ENCODE data around the gene IRAK3.
"Not testable (repeated sequence)": the region's sequence is repeated elsewhere in the genome, so short reads cannot be mapped to it uniquely, and the experiment has no call there.

- TF ChIP-seq CTCF (IDR thresholded peaks at IDR 0.05); ZFX (IDR thresholded peaks at IDR 0.05; ENCODE audit: borderline replicate concordance): not testable (repeated sequence)
Measured at GRCh38 chr12:66184822-66185221, 4.2 kb upstream of the IRAK3 start.

All from 22Rv1 (cell line).